PC-3 (cell line): ENCODE results near the gene KLHL25. TPM values are rescaled to one million over a fixed set of nuclear protein-coding genes. Genes with fewer than 3 reads are reported as not detected.

Experiments
- ATAC-seq: fragments of 200-7000 bp; cut with Tn5 transposase; 2 replicates; pipeline ENCODE4 v1.9.1; 2020; ENCODE audit warnings: mild to moderate bottlenecking, moderate library complexity
- BruUV-seq: library from RNA; stranded (reverse); fragments of 400-500 nt; replicated peaks from 2 replicates; lab custom pipeline; 2021; lab: Mats Ljungman, UMichigan
- CTCF ChIA-PET: fragments of 300-600 bp; sonication (Branson Sonifier 250); formaldehyde crosslinking; loops from one replicate; lab custom pipeline; 2022; ENCODE audit warnings: antibody characterized with exemption; lab: Charles Lee
- POLR2A ChIA-PET: fragments of 300-600 bp; sonication (Branson Sonifier 250); formaldehyde crosslinking; loops from one replicate; lab custom pipeline; 2022; ENCODE audit warnings: antibody characterized with exemption; ENCODE audit not compliant: unreplicated experiment; lab: Charles Lee
- DNase-seq: peaks from one replicate; pipeline ENCODE4 v3.0.0-alpha.2; 2015
- H2AFZ ChIP-seq: fragments of 300-600 bp; sonication (generic); 2 replicates; pipeline ENCODE4 v1.6.0; 2016; ENCODE audit warnings: antibody characterized with exemption, low read length
- H3F3A ChIP-seq: fragments of 300-600 bp; sonication (generic); one replicate; pipeline ENCODE4 v1.6.0; 2017; ENCODE audit warnings: antibody characterized with exemption, low read length, control low read depth, mild to moderate bottlenecking; ENCODE audit not compliant: unreplicated experiment
- H3K27ac ChIP-seq: fragments of 300-600 bp; sonication (generic); 2 replicates; pipeline ENCODE4 v1.5.1; 2016; ENCODE audit warnings: mild to moderate bottlenecking, low read length
- H3K27me3 ChIP-seq: fragments of 300-600 bp; sonication (generic); 2 replicates; pipeline ENCODE4 v1.6.1; 2016; ENCODE audit warnings: low read length, mixed read lengths
- H3K36me3 ChIP-seq: fragments of 300-600 bp; sonication (generic); 2 replicates; pipeline ENCODE4 v1.6.1; 2016; ENCODE audit warnings: low read depth, mixed run types, low read length, mixed read lengths
- H3K4me1 ChIP-seq: fragments of 300-600 bp; sonication (generic); 2 replicates; pipeline ENCODE4 v1.5.1; 2016; ENCODE audit warnings: low read length; ENCODE audit not compliant: insufficient read depth
- H3K4me2 ChIP-seq: fragments of 300-600 bp; sonication (generic); 2 replicates; pipeline ENCODE4 v1.6.0; 2016; ENCODE audit warnings: low read length
- H3K4me3 ChIP-seq: fragments of 300-600 bp; sonication (generic); 2 replicates; pipeline ENCODE4 v1.5.1; 2016; ENCODE audit warnings: mild to moderate bottlenecking, low read length, mixed read lengths
- H3K79me2 ChIP-seq: fragments of 300-600 bp; sonication (generic); 2 replicates; pipeline ENCODE4 v1.6.1; 2017; ENCODE audit warnings: low read length, mixed read lengths
- H3K9ac ChIP-seq: fragments of 300-600 bp; sonication (generic); 2 replicates; pipeline ENCODE4 v1.6.0; 2016; ENCODE audit warnings: mild to moderate bottlenecking, low read length
- H3K9me2 ChIP-seq: fragments of 300-600 bp; sonication (generic); replicated peaks from 2 replicates; pipeline ENCODE4 v1.6.1; 2016; ENCODE audit warnings: mixed run types, low read length, mixed read lengths
- H3K9me3 ChIP-seq: fragments of 300-600 bp; sonication (generic); 2 replicates; pipeline ENCODE4 v1.6.1; 2016; ENCODE audit warnings: low read length, mixed read lengths
- H4K20me1 ChIP-seq: fragments of 300-600 bp; sonication (generic); 2 replicates; pipeline ENCODE4 v1.6.1; 2016; ENCODE audit warnings: low read length, mixed read lengths
- CTCF ChIP-seq: fragments of 300-600 bp; sonication (generic); conservative IDR thresholded peaks from 2 replicates; pipeline ENCODE4 v1.5.1; 2017; ENCODE audit warnings: antibody characterized with exemption, low read depth, mild to moderate bottlenecking, low read length
- EZH2 ChIP-seq: fragments of 300-600 bp; sonication (generic); IDR thresholded peaks from one replicate; pipeline ENCODE4 v1.6.1; 2017; ENCODE audit warnings: antibody characterized with exemption, mild to moderate bottlenecking, low read length; ENCODE audit not compliant: unreplicated experiment
- EZH2phosphoT487 ChIP-seq: fragments of 300-600 bp; sonication (generic); IDR thresholded peaks from 2 replicates; pipeline ENCODE4 v1.6.1; 2018; ENCODE audit warnings: mild to moderate bottlenecking, antibody characterized with exemption, low read length, borderline replicate concordance
- intact Hi-C: fragments of 100-400 bp; cut with micrococcal nuclease; formaldehyde crosslinking; loops from 2 replicates; pipeline ENCODE4 v1.9.0; 2023
- total RNA-seq: library from RNA; depleted of rRNA; stranded (reverse); fragments of >200 nt; gene quantifications from 2 replicates; pipeline ENCODE4 v1.2.3, GENCODE V29; 2014

Gene KLHL25
- total RNA-seq, 1 experiment from 2014 or later = 7.2 TPM

- Histone ChIP-seq H3K4me3 (no peak overlapping the region), H3K4me2 (no peak overlapping the region), H4K20me1 (no peaks in the 10 kb centered on the region), H2AFZ (no peak overlapping the region), H3K79me2 (no peaks in the 10 kb centered on the region), H3K36me3 (no peaks in the 10 kb centered on the region), H3K27me3 (no peaks in the 10 kb centered on the region), H3K4me1 (no peaks in the 10 kb centered on the region), H3K9ac (no peak overlapping the region), H3K9me3 (no peaks in the 10 kb centered on the region), H3K9me2 (no peaks in the 10 kb centered on the region), H3F3A (no peaks in the 10 kb centered on the region), H3K27ac (no peak overlapping the region)
- no peak for ATAC-seq
- intact Hi-C loops = no loop called here
- no TSS peak for BruUV-seq
- DNase-seq = no peak
- POLR2A ChIA-PET = no interaction called here
- CTCF ChIA-PET = no interaction called here
- TF ChIP-seq CTCF (no peak), EZH2phosphoT487 (no peak), EZH2 (no peak)
Observed at GRCh38 chr15:85764649-85765277, 30.0 kb downstream of the KLHL25 start.

GRCh38 chr15:85763673-85764633, 30.8 kb downstream of the KLHL25 start:
- H3K27me3 ChIP-seq = no peaks in the 10 kb centered on the region
- H3K27ac ChIP-seq = no peak overlapping the region
- intact Hi-C loops = no loop called here
- ATAC-seq (no peak), DNase-seq (no peak)
- H4K20me1 ChIP-seq = no peaks in the 10 kb centered on the region
- H2AFZ ChIP-seq = no peak overlapping the region
- no peak overlapping the region for H3K4me3 ChIP-seq
- CTCF ChIA-PET = no interaction called here
- TF ChIP-seq EZH2 = no peak
- no peak for TF ChIP-seq EZH2phosphoT487
- no peak for TF ChIP-seq CTCF
- H3K4me1 ChIP-seq = no peaks in the 10 kb centered on the region
- H3K9me3 ChIP-seq = no peaks in the 10 kb centered on the region
- H3F3A ChIP-seq = no peaks in the 10 kb centered on the region
- no peaks in the 10 kb centered on the region for H3K79me2 ChIP-seq
- no peak overlapping the region for H3K4me2 ChIP-seq
- POLR2A ChIA-PET = no interaction called here
- H3K36me3 ChIP-seq = no peaks in the 10 kb centered on the region
- no peak overlapping the region for H3K9ac ChIP-seq
- no peaks in the 10 kb centered on the region for H3K9me2 ChIP-seq
- no TSS peak for BruUV-seq
